H1 (cell line): Measurements from ENCODE around the gene FRMD4A. TPM values are rescaled to one million over a fixed set of nuclear protein-coding genes. Genes with fewer than 3 reads are reported as not detected.

Experiments
- CTCF ChIA-PET: fragments of 300-600 bp; sonication (Branson Sonifier 250); formaldehyde crosslinking; loops from one replicate; lab custom pipeline; 2021; ENCODE audit not compliant: partially characterized antibody; lab: Charles Lee
- POLR2A ChIA-PET: fragments of 300-600 bp; sonication (Branson Sonifier 250); formaldehyde crosslinking; loops from one replicate; lab custom pipeline; 2021; ENCODE audit warnings: inconsistent platforms; ENCODE audit not compliant: partially characterized antibody; lab: Charles Lee
- DNase-seq, 2 experiments: peaks; one replicate each; pipeline versions ENCODE4 v3.0.0 to v3.0.0-alpha.2; 2010 to 2022; ENCODE audit warnings: low spot score in 2 of 2, low read depth in 1 of 2, mixed read lengths in 1 of 2
- FAIRE-seq: peaks from 2 replicates; lab custom pipeline; 2011; peaks lifted over from hg19 to GRCh38; lab: Jason Lieb, UNC
- H2AFZ ChIP-seq: 2 replicates; pipeline ENCODE4 v1.8.1; 2012; ENCODE audit warnings: low read length, inconsistent platforms
- H2AK5ac ChIP-seq: 2 replicates; pipeline ENCODE4 v1.6.1; 2013; ENCODE audit warnings: low read depth, low read length
- H2BK120ac ChIP-seq: replicated peaks from 2 replicates; pipeline ENCODE3; 2013; ENCODE audit warnings: low read depth, low read length, inconsistent platforms
- H2BK12ac ChIP-seq: 2 replicates; pipeline ENCODE4 v1.6.1; 2013; ENCODE audit warnings: low read depth, low read length
- H2BK15ac ChIP-seq: 2 replicates; pipeline ENCODE4 v1.6.1; 2013; ENCODE audit warnings: low read length
- H2BK20ac ChIP-seq: 2 replicates; pipeline ENCODE4 v1.6.1; 2013; ENCODE audit warnings: low read length
- H2BK5ac ChIP-seq: 2 replicates; pipeline ENCODE4 v1.6.1; 2013; ENCODE audit warnings: low read depth, low read length
- H3K14ac ChIP-seq: 2 replicates; pipeline ENCODE4 v1.6.1; 2013; ENCODE audit warnings: inconsistent platforms; ENCODE audit not compliant: insufficient read length
- H3K18ac ChIP-seq: 2 replicates; pipeline ENCODE4 v1.6.1; 2013; ENCODE audit warnings: low read length; ENCODE audit errors: extremely low read depth
- H3K23ac ChIP-seq: 2 replicates; pipeline ENCODE4 v1.6.1; 2013; ENCODE audit warnings: inconsistent platforms; ENCODE audit not compliant: insufficient read length
- H3K23me2 ChIP-seq: 2 replicates; pipeline ENCODE4 v1.6.1; 2013; ENCODE audit warnings: low read depth, low read length
- H3K27ac ChIP-seq: 2 replicates; pipeline ENCODE4 v1.6.1; 2011; ENCODE audit warnings: low read depth, low read length, inconsistent platforms
- H3K27me3 ChIP-seq, 4 experiments: replicated peaks in 1 of 4; 1 replicate in 1 of 4; 2 replicates in 3 of 4; pipeline versions ENCODE4 v1.6.1 to v1.8.1; 2011 to 2013; ENCODE audit warnings: low read length in 3 of 4, mild to moderate bottlenecking in 3 of 4, inconsistent platforms in 2 of 4, mixed read lengths in 2 of 4, moderate library complexity in 1 of 4; ENCODE audit not compliant: control insufficient read depth in 3 of 4, insufficient read depth in 3 of 4; ENCODE audit errors: extremely low read depth in 1 of 4
- H3K36me3 ChIP-seq, 4 experiments: 2 replicates each; pipeline versions ENCODE4 v1.6.1 to v1.8.1; 2011 to 2013; ENCODE audit warnings: mild to moderate bottlenecking in 4 of 4, low read length in 3 of 4, moderate library complexity in 2 of 4, control low read depth in 1 of 4, inconsistent platforms in 1 of 4; ENCODE audit not compliant: insufficient read depth in 4 of 4, control insufficient read depth in 2 of 4
- H3K4ac ChIP-seq: replicated peaks from 2 replicates; pipeline ENCODE3; 2013; ENCODE audit warnings: low read length, low read depth, mixed read lengths, inconsistent platforms; ENCODE audit not compliant: insufficient read length
- H3K4me1 ChIP-seq, 4 experiments: replicated peaks in 1 of 4; 1 replicate in 1 of 4; 2 replicates in 3 of 4; pipeline versions ENCODE4 v1.6.1 to v1.8.1; 2011 to 2013; ENCODE audit warnings: low read length in 3 of 4, inconsistent platforms in 2 of 4, mixed read lengths in 1 of 4; ENCODE audit not compliant: insufficient read depth in 4 of 4, control insufficient read depth in 3 of 4
- H3K4me2 ChIP-seq, 2 experiments: 2 replicates each; pipeline versions ENCODE4 v1.6.1 to v1.8.1; 2011 to 2013; ENCODE audit warnings: low read depth in 2 of 2, low read length in 2 of 2, control low read depth in 1 of 2, inconsistent platforms in 1 of 2, mild to moderate bottlenecking in 1 of 2; ENCODE audit not compliant: insufficient read depth in 1 of 2
- H3K4me3 ChIP-seq, 4 experiments: fragments of 200-600, 300-600 bp in 1 of 4; sonication (generic), shearing (Covaris generic), sonication (Bioruptor Twin) in 1 of 4; 2 replicates each; pipeline versions ENCODE4 v1.5.1 to v1.8.1; 2011 to 2016; ENCODE audit warnings: low read length in 4 of 4, low read depth in 3 of 4, control low read depth in 2 of 4, inconsistent platforms in 2 of 4, mild to moderate bottlenecking in 2 of 4, mixed read lengths in 1 of 4, moderate library complexity in 1 of 4; ENCODE audit not compliant: insufficient read depth in 2 of 4; ENCODE audit errors: extremely low read depth in 1 of 4
- H3K56ac ChIP-seq: replicated peaks from 2 replicates; pipeline ENCODE3; 2013; ENCODE audit warnings: low read depth, mild to moderate bottlenecking, mixed read lengths, low read length, inconsistent platforms; ENCODE audit not compliant: insufficient read length
- H3K79me1 ChIP-seq: 2 replicates; pipeline ENCODE4 v1.6.1; 2013; ENCODE audit warnings: low read depth, low read length, control low read depth
- H3K79me2 ChIP-seq, 2 experiments: 2 replicates each; pipeline versions ENCODE4 v1.6.1 to v1.8.1; 2012 to 2013; ENCODE audit warnings: low read length in 2 of 2, mild to moderate bottlenecking in 2 of 2, inconsistent platforms in 1 of 2; ENCODE audit not compliant: insufficient read depth in 2 of 2, control insufficient read depth in 1 of 2
- H3K9ac ChIP-seq, 4 experiments: replicated peaks in 1 of 4; 1 replicate in 1 of 4; 2 replicates in 3 of 4; pipeline versions ENCODE4 v1.6.1 to v1.8.1; 2011 to 2013; ENCODE audit warnings: low read depth in 3 of 4, low read length in 3 of 4, control low read depth in 2 of 4, mild to moderate bottlenecking in 2 of 4, moderate library complexity in 2 of 4, inconsistent platforms in 1 of 4; ENCODE audit errors: extremely low read depth in 1 of 4
- H3K9me3 ChIP-seq, 2 experiments: 2 replicates each; pipeline versions ENCODE4 v1.6.1 to v1.8.1; 2012 to 2013; ENCODE audit warnings: mild to moderate bottlenecking in 2 of 2, moderate library complexity in 2 of 2, control low read depth in 1 of 2, inconsistent platforms in 1 of 2, low read depth in 1 of 2, low read length in 1 of 2, mixed read lengths in 1 of 2; ENCODE audit not compliant: insufficient read depth in 2 of 2
- H4K20me1 ChIP-seq, 2 experiments: replicated peaks in 1 of 2; 2 replicates each; pipeline versions ENCODE3 to v1.8.1; 2011 to 2013; ENCODE audit warnings: inconsistent platforms in 2 of 2, low read length in 2 of 2, mild to moderate bottlenecking in 1 of 2; ENCODE audit not compliant: insufficient read depth in 2 of 2, control insufficient read depth in 1 of 2
- H4K5ac ChIP-seq: 2 replicates; pipeline ENCODE4 v1.6.1; 2013; ENCODE audit warnings: low read length, low read depth, mixed read lengths, inconsistent platforms; ENCODE audit not compliant: insufficient read length
- H4K8ac ChIP-seq: 2 replicates; pipeline ENCODE4 v1.8.0; 2013; ENCODE audit warnings: mild to moderate bottlenecking, moderate library complexity, low read length, inconsistent platforms; ENCODE audit not compliant: insufficient read depth; ENCODE audit errors: extremely low read depth
- H4K91ac ChIP-seq: replicated peaks from 2 replicates; pipeline ENCODE3; 2013; ENCODE audit warnings: low read length, mixed read lengths, inconsistent platforms; ENCODE audit not compliant: insufficient read length
- PHF8 ChIP-seq: fragments of 200-600 bp; sonication (generic); conservative IDR thresholded peaks from 2 replicates; pipeline ENCODE4 v1.7.1; 2012; ENCODE audit warnings: low read depth, mild to moderate bottlenecking, inconsistent platforms, low read length, moderate library complexity
- YY1 ChIP-seq: IDR thresholded peaks from 2 replicates; pipeline ENCODE4 v1.6.1; 2011; ENCODE audit warnings: low read depth, mild to moderate bottlenecking, low read length
- polyA plus RNA-seq, 7 experiments: library from polyadenylated mRNA; depleted of rRNA in 3 of 7; stranded (reverse) in 5 of 7; unstranded in 2 of 7; fragments of >200 nt in 5 of 7; fragments of 200-250 nt in 2 of 7; gene quantifications; 1 replicate in 5 of 7; 2 replicates in 1 of 7; 4 replicates in 1 of 7; pipeline versions ENCODE4 v1.2.1 to v1.2.3, GENCODE V29; 2011 to 2013; ENCODE audit warnings: missing spikeins in 2 of 7, mixed read lengths in 2 of 7
- total RNA-seq: library from RNA; stranded (reverse); fragmentation: NEBNext Ultra II Directional; extraction: Animal tissue kit (Norgen Biotek cat#: 25700); gene quantifications from 2 replicates; pipeline ENCODE4 v1.2.1, GENCODE V29; 2021

The FRMD4A gene
- total and polyA plus RNA-seq, 2 of the 8 experiments (the other 6 are each of a cell fraction or from before 2014, with no cell fraction given), result 38.6 to 39.6 TPM

DNA sequence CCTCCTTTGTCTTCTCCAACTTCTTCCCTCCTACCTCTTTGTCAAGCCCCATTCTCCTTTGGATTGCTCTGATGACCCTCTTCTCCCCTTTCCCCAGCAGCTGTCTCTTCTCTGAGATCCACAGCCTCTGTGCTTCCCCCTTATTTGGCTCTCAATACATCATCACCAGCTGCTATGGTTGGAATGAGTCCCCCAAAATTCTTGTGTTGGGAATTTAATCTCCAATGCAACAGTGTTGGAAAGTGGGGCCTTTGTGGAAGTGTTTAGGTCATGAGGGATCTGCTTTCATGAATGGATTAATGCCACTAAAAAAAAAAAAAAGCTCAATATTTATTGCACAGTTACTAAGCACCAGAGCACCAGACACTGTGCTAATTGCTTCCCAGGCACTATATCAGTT, 39.2 kb upstream of the FRMD4A start:
- H3K79me1 ChIP-seq, result no peaks in the 10 kb centered on the region
- no peak overlapping the region for H2AFZ ChIP-seq
- H3K9ac ChIP-seq, result no peak overlapping the region
- H3K9me3 ChIP-seq, result no peaks in the 10 kb centered on the region
- H2BK20ac ChIP-seq, result no peak overlapping the region
- ChIA-PET POLR2A (no interaction called here), CTCF (no interaction called here)
- no peaks in the 10 kb centered on the region for H3K79me2 ChIP-seq
- no peak overlapping the region for H2BK12ac ChIP-seq
- H2BK15ac ChIP-seq, result no peak overlapping the region
- no peak overlapping the region for H4K5ac ChIP-seq
- H3K27ac ChIP-seq, result no peak overlapping the region
- no peak overlapping the region for H3K18ac ChIP-seq
- TF ChIP-seq YY1 (no peak), PHF8 (no peak)
- H2BK5ac ChIP-seq, result no peak overlapping the region
- no peak overlapping the region for H3K4me3 ChIP-seq
- FAIRE-seq (no peak), DNase-seq (no peak)
- H4K91ac ChIP-seq, result no peak overlapping the region
- H4K20me1 ChIP-seq, result no peaks in the 10 kb centered on the region
- H3K27me3 ChIP-seq, result no peaks in the 10 kb centered on the region
- peak overlapping the region; percentile 33 for H3K56ac ChIP-seq
- H2BK120ac ChIP-seq, result no peak overlapping the region
- peak overlapping the region; percentile 44 for H3K4ac ChIP-seq
- H3K14ac ChIP-seq, result no peak overlapping the region
- no peaks in the 10 kb centered on the region; the same call in 1 of the 2 replicates for H3K23me2 ChIP-seq
- no peak overlapping the region for H3K23ac ChIP-seq
- H3K4me2 ChIP-seq, result no peak overlapping the region
- no peaks in the 10 kb centered on the region for H3K4me1 ChIP-seq
- H4K8ac ChIP-seq, result no peak overlapping the region
- no peak overlapping the region for H2AK5ac ChIP-seq
- H3K36me3 ChIP-seq, result no peaks in the 10 kb centered on the region
